Common myeloid progenitor, CD34-positive (primary cell): Measurements from ENCODE around the gene TMCC2.

Experiments used
- CTCF ChIA-PET: fragments of 350-600 bp; sonication (Branson Sonifier 250); formaldehyde crosslinking; loops from one replicate; lab custom pipeline; 2021; ENCODE audit warnings: antibody characterized with exemption; lab: Charles Lee
- POLR2A ChIA-PET: fragments of 350-600 bp; sonication (Branson Sonifier 250); formaldehyde crosslinking; loops from one replicate; lab custom pipeline; 2021; ENCODE audit warnings: antibody characterized with exemption; lab: Charles Lee
- DNase-seq, 3 donors: peaks; one replicate each; pipeline versions ENCODE4 v3.0.0 to v3.0.0-alpha.2; 2013
- H3K27ac ChIP-seq, 2 experiments: 1 replicate in 1 of 2; 2 replicates in 1 of 2; pipeline ENCODE4 v1.7.0; 2013; ENCODE audit warnings: inconsistent platforms in 2 of 2, low read length in 2 of 2, mild to moderate bottlenecking in 2 of 2, low read depth in 1 of 2, moderate library complexity in 1 of 2; ENCODE audit not compliant: severe bottlenecking in 2 of 2, insufficient read depth in 1 of 2, poor library complexity in 1 of 2
- H3K27me3 ChIP-seq, 5 experiments: replicated peaks in 2 of 5; 1 replicate in 3 of 5; 2 replicates in 2 of 5; pipeline versions ENCODE4 v1.6.1 to v1.7.0; 2013; ENCODE audit warnings: low read length in 4 of 5, mild to moderate bottlenecking in 2 of 5, moderate library complexity in 2 of 5, inconsistent platforms in 1 of 5; ENCODE audit not compliant: insufficient read depth in 5 of 5, control insufficient read depth in 4 of 5
- H3K36me3 ChIP-seq, 4 experiments: 1 replicate in 2 of 4; 2 replicates in 2 of 4; pipeline versions ENCODE4 v1.6.1 to v1.7.0; 2013; ENCODE audit warnings: low read length in 3 of 4, control low read depth in 1 of 4, mild to moderate bottlenecking in 1 of 4; ENCODE audit not compliant: control insufficient read depth in 4 of 4, insufficient read depth in 4 of 4
- H3K4me1 ChIP-seq, 4 experiments: 1 replicate in 3 of 4; 2 replicates in 1 of 4; pipeline versions ENCODE4 v1.6.1 to v1.7.1; 2013; ENCODE audit warnings: low read length in 3 of 4, mild to moderate bottlenecking in 3 of 4, control low read depth in 1 of 4, inconsistent platforms in 1 of 4, moderate library complexity in 1 of 4; ENCODE audit not compliant: control insufficient read depth in 4 of 4, insufficient read depth in 4 of 4; ENCODE audit errors: control extremely low read depth in 1 of 4
- H3K4me3 ChIP-seq, 7 experiments: 1 replicate in 4 of 7; 2 replicates in 3 of 7; pipeline versions ENCODE4 v1.5.1 to v1.7.0; 2013; ENCODE audit warnings: mild to moderate bottlenecking in 7 of 7, low read length in 6 of 7, moderate library complexity in 6 of 7, inconsistent platforms in 2 of 7, low read depth in 2 of 7, control low read depth in 1 of 7; ENCODE audit not compliant: insufficient read depth in 4 of 7, control insufficient read depth in 1 of 7; ENCODE audit errors: extremely low read depth in 1 of 7
- H3K9me3 ChIP-seq, 5 experiments: 1 replicate in 4 of 5; 2 replicates in 1 of 5; pipeline versions ENCODE4 v1.6.1 to v1.7.1; 2013; ENCODE audit warnings: low read length in 4 of 5, mild to moderate bottlenecking in 2 of 5, inconsistent platforms in 1 of 5, low read depth in 1 of 5, moderate library complexity in 1 of 5; ENCODE audit not compliant: control insufficient read depth in 4 of 5, insufficient read depth in 2 of 5; ENCODE audit errors: control extremely low read depth in 1 of 5
- WGBS: methylation state at CpG from one replicate; pipeline ENCODE4 v1.1.5; 2013; ENCODE audit not compliant: insufficient coverage; 5-methylcytosine and 5-hydroxymethylcytosine counted together

Gene TMCC2

GRCh38 chr1:205313563-205314308, 86.0 kb downstream of the TMCC2 start:
- POLR2A ChIA-PET: interaction anchor here (0.6 to 2.1 kb wide), 3 partner anchors 10 to 629 kb away, joined by 3 to 5 read pairs (median 3); no protein-coding TSS in a partner anchor
- peaks cover 12 to 55% (median 32%) of the 10 kb centered on the region in 4 experiments for H3K4me1 ChIP-seq
- CTCF ChIA-PET: interaction anchor here (0.8 to 28.5 kb wide), 8 partner anchors 9 to 68 kb away, joined by 3 to 1168 read pairs (median 4); no protein-coding TSS in a partner anchor
- H3K27me3 ChIP-seq: peaks cover 0 to 2% (median 0%) of the 10 kb centered on the region in 5 experiments
- WGBS: 14% methylated on average over 14 of the region's 21 CpGs
- peak; percentile 62 to 90 (median 87) for DNase-seq
- H3K4me3 ChIP-seq: peak overlapping the region in 4 of 7 experiments; percentile 11 to 64 (median 58)
- no peaks in the 10 kb centered on the region for H3K9me3 ChIP-seq
- peaks cover 0 to 12% (median 5%) of the 10 kb centered on the region in 4 experiments for H3K36me3 ChIP-seq
- H3K27ac ChIP-seq: peak overlapping the region; percentile 52 to 73

GRCh38 chr1:205315008-205315618, 87.4 kb downstream of the TMCC2 start:
- CTCF ChIA-PET: interaction anchor here (0.7 to 28.5 kb wide), 5 partner anchors 11 to 43 kb away, joined by 3 to 1168 read pairs (median 3); no protein-coding TSS in a partner anchor
- DNase-seq: no peak

GRCh38 chr1:205316161-205316566, 88.4 kb downstream of the TMCC2 start:
- ChIA-PET CTCF (interaction anchor here (1.0 to 28.5 kb wide), 4 partner anchors 10 to 44 kb away, joined by 3 to 1168 read pairs (median 26); no protein-coding TSS in a partner anchor), POLR2A (no interaction called here)
- WGBS: 39% methylated on average over 2 of the region's 2 CpGs
- DNase-seq: peak in 2 of 3 donors; percentile 38 to 39
- Histone ChIP-seq H3K36me3 (peaks cover 0 to under 1% (median under 1%) of the 10 kb centered on the region in 4 experiments), H3K27ac (no peak overlapping the region), H3K4me3 (no peak overlapping the region), H3K27me3 (peaks cover 0 to 12% (median 0%) of the 10 kb centered on the region in 5 experiments), H3K9me3 (no peaks in the 10 kb centered on the region), H3K4me1 (peaks cover 27 to 77% (median 50%) of the 10 kb centered on the region in 4 experiments)

More at GRCh38 chr1:205315008-205315618, 87.4 kb downstream of the TMCC2 start:
- Histone ChIP-seq H3K36me3 (peaks cover 0 to 9% (median 1%) of the 10 kb centered on the region in 4 experiments), H3K4me1 (peaks cover 19 to 69% (median 42%) of the 10 kb centered on the region in 4 experiments), H3K9me3 (no peaks in the 10 kb centered on the region), H3K27me3 (peaks cover 0 to 6% (median 0%) of the 10 kb centered on the region in 5 experiments), H3K4me3 (no peak overlapping the region), H3K27ac (no peak overlapping the region)
- WGBS: 79% methylated on average over 2 of the region's 5 CpGs
- POLR2A ChIA-PET: interaction anchor here (2.1 kb wide), 1 partner anchor 27 kb away, joined by 5 read pairs; no protein-coding TSS in a partner anchor

GRCh38 chr1:205317311-205317917, 89.7 kb downstream of the TMCC2 start:
- Histone ChIP-seq H3K4me1 (peaks cover 27 to 85% (median 57%) of the 10 kb centered on the region in 4 experiments), H3K4me3 (no peak overlapping the region), H3K36me3 (no peaks in the 10 kb centered on the region), H3K27ac (no peak overlapping the region), H3K9me3 (no peaks in the 10 kb centered on the region), H3K27me3 (peaks cover 0 to 22% (median 0%) of the 10 kb centered on the region in 5 experiments)
- POLR2A ChIA-PET: no interaction called here
- 36% methylated on average over 5 of the region's 7 CpGs for WGBS
- CTCF ChIA-PET: interaction anchor here (1.0 to 28.5 kb wide), 7 partner anchors 8 to 171 kb away, joined by 3 to 1168 read pairs (median 4); no protein-coding TSS in a partner anchor
- peak in 2 of 3 donors; percentile 15 to 28 for DNase-seq

- ChIA-PET CTCF (interaction anchor here (1.0 to 28.5 kb wide), 8 partner anchors 8 to 46 kb away, joined by 3 to 1168 read pairs (median 4); no protein-coding TSS in a partner anchor), POLR2A (no interaction called here)
- Histone ChIP-seq H3K9me3 (no peaks in the 10 kb centered on the region), H3K27ac (no peak overlapping the region), H3K4me3 (peak overlapping the region in 1 of 7 experiments; percentile 34), H3K36me3 (no peaks in the 10 kb centered on the region), H3K4me1 (peaks cover 20 to 75% (median 51%) of the 10 kb centered on the region in 4 experiments), H3K27me3 (peaks cover 0 to 27% (median 0%) of the 10 kb centered on the region in 5 experiments)
- DNase-seq: no peak
- 87% methylated on average over 5 of the region's 6 CpGs for WGBS
These were observed 90.7 kb downstream of the TMCC2 start for GRCh38 chr1:205318231-205318991.
